HL-60 (cell line): ENCODE results near the gene ENDOV.

Experiments
- CTCF ChIP-seq: IDR thresholded peaks from one replicate; pipeline ENCODE4 v1.5.1; 2011; ENCODE audit warnings: low read length, control low read depth, inconsistent platforms; ENCODE audit not compliant: insufficient read depth
- GABPA ChIP-seq: IDR thresholded peaks from 2 replicates; pipeline ENCODE4 v1.6.1; 2012; ENCODE audit warnings: low read depth
- POLR2AphosphoS5 ChIP-seq: IDR thresholded peaks from 2 replicates; pipeline ENCODE4 v1.6.1; 2012; ENCODE audit warnings: low read depth
- SPI1 ChIP-seq: IDR thresholded peaks from 2 replicates; pipeline ENCODE4 v1.6.1; 2012; ENCODE audit warnings: low read depth, mild to moderate bottlenecking, borderline replicate concordance
- TF ChIP-seq, protein P1 (sequence below): IDR thresholded peaks from 2 replicates; pipeline ENCODE4 v1.6.1; 2012; ENCODE audit warnings: low read depth; ENCODE audit not compliant: insufficient replicate concordance

DNA sequence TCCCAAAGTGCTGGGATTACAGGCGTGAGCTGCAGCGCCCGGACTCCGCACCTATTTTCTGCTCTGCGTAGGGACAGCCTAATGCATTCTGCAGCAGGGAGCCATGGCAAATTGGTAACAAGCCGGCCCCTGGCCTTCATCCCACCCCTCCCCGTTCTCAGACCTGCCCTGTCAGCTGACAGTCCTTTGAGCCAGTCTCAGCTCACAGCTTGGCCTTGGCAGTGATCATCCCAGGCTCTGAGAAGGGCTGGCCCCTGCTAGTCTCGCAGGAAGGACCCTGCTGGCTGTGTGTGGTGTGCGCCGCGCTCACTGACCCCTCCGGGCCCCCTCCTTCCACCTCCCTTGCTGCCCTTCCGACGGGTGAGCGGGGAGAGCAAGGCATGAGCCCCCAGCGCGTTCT is 71.7 kb downstream of the ENDOV start:
- TF ChIP-seq CTCF (no peak), POLR2AphosphoS5 (no peak), GABPA (no peak), SPI1 (no peak)
- TF ChIP-seq, protein P1, sequence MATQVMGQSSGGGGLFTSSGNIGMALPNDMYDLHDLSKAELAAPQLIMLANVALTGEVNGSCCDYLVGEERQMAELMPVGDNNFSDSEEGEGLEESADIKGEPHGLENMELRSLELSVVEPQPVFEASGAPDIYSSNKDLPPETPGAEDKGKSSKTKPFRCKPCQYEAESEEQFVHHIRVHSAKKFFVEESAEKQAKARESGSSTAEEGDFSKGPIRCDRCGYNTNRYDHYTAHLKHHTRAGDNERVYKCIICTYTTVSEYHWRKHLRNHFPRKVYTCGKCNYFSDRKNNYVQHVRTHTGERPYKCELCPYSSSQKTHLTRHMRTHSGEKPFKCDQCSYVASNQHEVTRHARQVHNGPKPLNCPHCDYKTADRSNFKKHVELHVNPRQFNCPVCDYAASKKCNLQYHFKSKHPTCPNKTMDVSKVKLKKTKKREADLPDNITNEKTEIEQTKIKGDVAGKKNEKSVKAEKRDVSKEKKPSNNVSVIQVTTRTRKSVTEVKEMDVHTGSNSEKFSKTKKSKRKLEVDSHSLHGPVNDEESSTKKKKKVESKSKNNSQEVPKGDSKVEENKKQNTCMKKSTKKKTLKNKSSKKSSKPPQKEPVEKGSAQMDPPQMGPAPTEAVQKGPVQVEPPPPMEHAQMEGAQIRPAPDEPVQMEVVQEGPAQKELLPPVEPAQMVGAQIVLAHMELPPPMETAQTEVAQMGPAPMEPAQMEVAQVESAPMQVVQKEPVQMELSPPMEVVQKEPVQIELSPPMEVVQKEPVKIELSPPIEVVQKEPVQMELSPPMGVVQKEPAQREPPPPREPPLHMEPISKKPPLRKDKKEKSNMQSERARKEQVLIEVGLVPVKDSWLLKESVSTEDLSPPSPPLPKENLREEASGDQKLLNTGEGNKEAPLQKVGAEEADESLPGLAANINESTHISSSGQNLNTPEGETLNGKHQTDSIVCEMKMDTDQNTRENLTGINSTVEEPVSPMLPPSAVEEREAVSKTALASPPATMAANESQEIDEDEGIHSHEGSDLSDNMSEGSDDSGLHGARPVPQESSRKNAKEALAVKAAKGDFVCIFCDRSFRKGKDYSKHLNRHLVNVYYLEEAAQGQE: no peak
